Upper lobe of right lung (tissue), 1 donor: ENCODE results near the gene CDC73. TPM values are rescaled to one million over a fixed set of nuclear protein-coding genes. Genes with fewer than 3 reads are reported as not detected.

ENCODE experiments used
- ATAC-seq: fragments of 200-7000 bp; cut with Tn5 transposase; one replicate; pipeline ENCODE4 v1.9.1; 2020; ENCODE audit warnings: mild to moderate bottlenecking, moderate library complexity
- DNase-seq: peaks from one replicate; pipeline ENCODE4 v3.0.0-alpha.2; 2020
- H3K27ac ChIP-seq: fragments of 200-600 bp; one replicate; pipeline ENCODE4 v1.8.0; 2022
- H3K27me3 ChIP-seq: fragments of 200-600 bp; one replicate; pipeline ENCODE4 v1.8.0; 2022; ENCODE audit warnings: mild to moderate bottlenecking
- H3K36me3 ChIP-seq: fragments of 200-600 bp; one replicate; pipeline ENCODE4 v1.8.0; 2022
- H3K4me1 ChIP-seq: fragments of 200-600 bp; one replicate; pipeline ENCODE4 v1.8.0; 2022
- H3K4me3 ChIP-seq: fragments of 200-600 bp; one replicate; pipeline ENCODE4 v1.8.0; 2022; ENCODE audit warnings: mild to moderate bottlenecking
- H3K9me3 ChIP-seq: fragments of 200-600 bp; one replicate; pipeline ENCODE4 v1.8.0; 2022
- CTCF ChIP-seq: fragments of 200-600 bp; IDR thresholded peaks from one replicate; pipeline ENCODE4 v1.8.0; 2022; ENCODE audit warnings: antibody characterized with exemption
- intact Hi-C: fragments of 100-400 bp; cut with DNase I; formaldehyde crosslinking; loops from one replicate; pipeline ENCODE4 v1.11.0; 2022
- total RNA-seq: library from RNA; stranded (reverse); fragmentation: NEBNext Ultra II Directional; extraction: Animal tissue kit (Norgen Biotek cat#: 25700); gene quantifications from one replicate; pipeline ENCODE4 v1.2.1, GENCODE V29; 2021
- donor health status: DM: no; HTN: yes; CAD: no; lungs with severe emphysema.

The CDC73 gene
- total RNA-seq, 1 donor from 2014 or later: 72.6 TPM

DNA sequence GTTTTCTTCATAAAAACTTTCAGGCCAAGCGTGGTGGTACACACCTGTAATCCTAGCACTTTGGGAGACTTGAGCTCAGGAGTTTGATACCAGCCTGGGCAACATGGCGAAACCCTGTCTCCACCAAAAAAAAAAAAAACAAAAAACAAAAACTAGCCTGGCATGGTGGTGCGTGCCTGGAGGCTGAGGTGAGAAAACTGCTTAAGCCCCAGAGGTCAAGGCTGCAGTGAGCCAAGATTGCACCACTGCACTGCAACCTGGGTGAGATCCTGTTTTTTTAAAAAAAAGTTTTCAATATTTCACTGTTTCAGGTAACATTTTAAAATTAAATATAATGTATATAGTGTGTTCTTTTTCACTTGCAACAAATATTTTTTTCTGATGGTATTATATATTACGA is 78.1 kb downstream of the CDC73 start:
- intact Hi-C loops: no loop called here
- no peak for ATAC-seq
- no peak for DNase-seq
- no peaks in the 10 kb centered on the region for H3K36me3 ChIP-seq
- H3K4me1 ChIP-seq: no peaks in the 10 kb centered on the region
- TF ChIP-seq CTCF: no peak
- no peaks in the 10 kb centered on the region for H3K9me3 ChIP-seq
- no peak overlapping the region for H3K4me3 ChIP-seq
- no peak overlapping the region for H3K27ac ChIP-seq
- H3K27me3 ChIP-seq: no peaks in the 10 kb centered on the region

GRCh38 chr1:193201021-193201420 is 79.2 kb downstream of the CDC73 start:
- DNase-seq (no peak), ATAC-seq (no peak)
- H3K27ac ChIP-seq: no peak overlapping the region
- H3K36me3 ChIP-seq: no peaks in the 10 kb centered on the region
- H3K4me3 ChIP-seq: no peak overlapping the region
- no peaks in the 10 kb centered on the region for H3K4me1 ChIP-seq
- H3K27me3 ChIP-seq: no peaks in the 10 kb centered on the region
- no peak for TF ChIP-seq CTCF
- intact Hi-C loops: no loop called here
- no peaks in the 10 kb centered on the region for H3K9me3 ChIP-seq

DNA sequence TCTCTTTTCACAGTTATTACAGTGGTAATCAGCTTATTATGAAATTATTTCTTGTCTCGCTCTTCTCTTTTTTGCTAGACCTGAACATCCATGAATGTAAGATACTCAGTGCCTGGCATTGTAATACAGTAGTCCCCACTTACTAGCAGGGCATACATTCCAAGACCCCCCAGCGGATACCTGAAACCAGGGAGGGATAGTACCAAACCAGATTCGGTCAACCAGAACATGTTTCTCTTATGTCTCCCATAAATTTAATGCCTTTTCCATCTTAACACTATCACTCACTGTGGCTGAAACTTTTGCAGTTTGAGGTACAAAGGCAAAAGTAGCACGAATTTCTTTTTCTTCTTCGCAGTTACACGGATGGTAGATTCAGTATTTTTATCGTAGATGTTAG is 89.2 kb downstream of the CDC73 start:
- intact Hi-C loops: no loop called here
- Histone ChIP-seq H3K36me3 (peaks cover 6% of the 10 kb centered on the region), H3K9me3 (no peaks in the 10 kb centered on the region), H3K27me3 (no peaks in the 10 kb centered on the region), H3K4me1 (no peaks in the 10 kb centered on the region), H3K4me3 (no peak overlapping the region), H3K27ac (no peak overlapping the region)
- no peak for ATAC-seq
- no peak for DNase-seq
- TF ChIP-seq CTCF: no peak

GRCh38 chr1:193211539-193211938 is 89.7 kb downstream of the CDC73 start:
- DNase-seq: no peak
- no peak overlapping the region for H3K27ac ChIP-seq
- peaks cover 11% of the 10 kb centered on the region for H3K36me3 ChIP-seq
- intact Hi-C loops: no loop called here
- no peaks in the 10 kb centered on the region for H3K4me1 ChIP-seq
- TF ChIP-seq CTCF: no peak
- no peaks in the 10 kb centered on the region for H3K27me3 ChIP-seq
- H3K4me3 ChIP-seq: no peak overlapping the region
- no peaks in the 10 kb centered on the region for H3K9me3 ChIP-seq
- peak; percentile 45 for ATAC-seq

DNA sequence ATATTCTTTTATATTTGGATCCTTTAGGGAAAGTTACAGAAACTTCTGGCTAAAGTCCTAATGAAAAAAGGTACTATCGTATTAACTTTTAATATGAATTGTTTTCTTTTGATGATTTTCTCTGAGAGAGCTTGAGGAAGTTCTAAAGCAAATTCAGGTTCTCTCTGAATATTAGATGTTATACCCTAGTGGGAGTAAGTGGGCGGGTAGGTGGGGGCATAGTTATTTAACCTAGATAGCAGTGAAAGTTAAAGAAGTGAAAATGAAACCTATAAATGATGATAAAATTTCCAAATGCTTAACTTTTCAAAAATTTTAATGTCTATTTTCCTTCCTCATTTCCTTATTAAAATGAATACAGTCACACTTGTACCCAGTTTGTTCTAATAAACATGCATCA is 90.8 kb downstream of the CDC73 start:
- Histone ChIP-seq H3K36me3 (peaks cover 14% of the 10 kb centered on the region), H3K4me3 (no peak overlapping the region), H3K9me3 (no peaks in the 10 kb centered on the region), H3K4me1 (no peaks in the 10 kb centered on the region), H3K27ac (no peak overlapping the region), H3K27me3 (no peaks in the 10 kb centered on the region)
- DNase-seq: no peak
- intact Hi-C loops: no loop called here
- no peak for ATAC-seq
- no peak for TF ChIP-seq CTCF

GRCh38 chr1:193213998-193214397 is 92.2 kb downstream of the CDC73 start:
- Histone ChIP-seq H3K9me3 (no peaks in the 10 kb centered on the region), H3K4me1 (no peaks in the 10 kb centered on the region), H3K36me3 (peaks cover 14% of the 10 kb centered on the region), H3K4me3 (no peak overlapping the region), H3K27me3 (no peaks in the 10 kb centered on the region), H3K27ac (no peak overlapping the region)
- no peak for TF ChIP-seq CTCF
- intact Hi-C loops: no loop called here
- DNase-seq: no peak
- no peak for ATAC-seq
